OCI-LY7 (cell line): ENCODE measurements around the gene DEXI. TPM values are rescaled to one million over a fixed set of nuclear protein-coding genes. Genes with fewer than 3 reads are reported as not detected.

ENCODE experiments used
- BruUV-seq: library from RNA; stranded (reverse); fragments of 400-500 nt; replicated peaks from 2 replicates; lab custom pipeline; 2021; lab: Mats Ljungman, UMichigan
- CTCF ChIA-PET: fragments of 300-600 bp; sonication (Branson Sonifier 250); formaldehyde crosslinking; loops from one replicate; lab custom pipeline; 2022; ENCODE audit warnings: antibody characterized with exemption; ENCODE audit not compliant: unreplicated experiment; lab: Charles Lee
- POLR2A ChIA-PET: fragments of 300-600 bp; sonication (Branson Sonifier 250); formaldehyde crosslinking; loops from one replicate; lab custom pipeline; 2022; ENCODE audit warnings: antibody characterized with exemption; lab: Charles Lee
- DNase-seq: peaks from one replicate; pipeline ENCODE4 v3.0.0-alpha.2; 2015; ENCODE audit warnings: low spot score
- H2AFZ ChIP-seq: fragments of 200-600 bp; sonication (generic), shearing (Covaris generic); 2 replicates; pipeline ENCODE4 v1.6.1; 2014; ENCODE audit warnings: mild to moderate bottlenecking, antibody characterized with exemption, low read length, moderate library complexity
- H3K27ac ChIP-seq: fragments of 200-600 bp; sonication (generic); 2 replicates; pipeline ENCODE4 v1.5.1; 2014; ENCODE audit warnings: mixed run types, low read depth, mild to moderate bottlenecking, moderate library complexity, low read length, inconsistent platforms; ENCODE audit not compliant: poor library complexity, severe bottlenecking
- H3K36me3 ChIP-seq: fragments of 200-600 bp; sonication (generic); 2 replicates; pipeline ENCODE4 v1.6.1; 2014; ENCODE audit warnings: mild to moderate bottlenecking, antibody characterized with exemption, low read length, moderate library complexity, mixed read lengths; ENCODE audit not compliant: insufficient read depth
- H3K4me1 ChIP-seq: fragments of 200-600 bp; sonication (generic); 2 replicates; pipeline ENCODE4 v1.5.1; 2014; ENCODE audit warnings: mild to moderate bottlenecking, low read length; ENCODE audit not compliant: insufficient read depth, poor library complexity, severe bottlenecking
- H3K4me2 ChIP-seq: fragments of 200-600 bp; sonication (generic); 2 replicates; pipeline ENCODE4 v1.6.1; 2014; ENCODE audit warnings: mild to moderate bottlenecking, low read length
- H3K4me3 ChIP-seq: fragments of 200-600 bp; sonication (generic); 2 replicates; pipeline ENCODE4 v1.5.1; 2014; ENCODE audit warnings: mild to moderate bottlenecking, low read depth, low read length; ENCODE audit not compliant: poor library complexity, severe bottlenecking
- H3K79me2 ChIP-seq: fragments of 200-600 bp; sonication (generic); 2 replicates; pipeline ENCODE4 v1.6.1; 2016; ENCODE audit warnings: low read depth, mild to moderate bottlenecking, low read length, moderate library complexity, mixed read lengths; ENCODE audit not compliant: insufficient read depth
- H3K9me2 ChIP-seq: fragments of 200-600 bp; sonication (generic); 2 replicates; pipeline ENCODE4 v1.6.1; 2016; ENCODE audit warnings: mild to moderate bottlenecking, low read length, mixed read lengths; ENCODE audit not compliant: insufficient read depth
- H3K9me3 ChIP-seq: fragments of 200-600 bp; sonication (generic); 2 replicates; pipeline ENCODE4 v1.6.1; 2014; ENCODE audit warnings: mild to moderate bottlenecking, mixed run types, low read length, mixed read lengths
- H4K20me1 ChIP-seq: fragments of 200-600 bp; sonication (generic); 2 replicates; pipeline ENCODE4 v1.6.1; 2014; ENCODE audit warnings: mild to moderate bottlenecking, antibody characterized with exemption, low read length, moderate library complexity, mixed read lengths; ENCODE audit not compliant: insufficient read depth
- EZH2phosphoT487 ChIP-seq: fragments of 200-600 bp; sonication (generic); IDR thresholded peaks from 2 replicates; pipeline ENCODE4 v1.6.1; 2018; ENCODE audit warnings: low read depth, borderline replicate concordance, mild to moderate bottlenecking, mixed run types, antibody characterized with exemption, low read length, moderate library complexity, mixed read lengths
- intact Hi-C: fragments of 100-400 bp; cut with micrococcal nuclease; formaldehyde crosslinking; loops from one replicate; pipeline ENCODE4 v1.10.0; 2022; ENCODE audit not compliant: unreplicated experiment
- total RNA-seq, 2 experiments: library from RNA; depleted of rRNA in 1 of 2; stranded (reverse); fragments of >200 nt in 1 of 2; shearing (Covaris generic) in 1 of 2; gene quantifications; 2 replicates each; pipeline ENCODE4 v1.2.3, GENCODE V29; 2014 to 2022
- TF ChIP-seq, protein P1 (sequence below): fragments of 200-600 bp; sonication (generic); conservative IDR thresholded peaks from 2 replicates; pipeline ENCODE4 v1.5.1; 2014; ENCODE audit warnings: mild to moderate bottlenecking, antibody characterized with exemption, low read length, moderate library complexity, mixed read lengths

The DEXI gene
- total RNA-seq, 2 experiments from 2014 or later, result 15.1 to 17.6 TPM

- Histone ChIP-seq H2AFZ (no peak overlapping the region), H3K4me1 (peaks cover 71% of the 10 kb centered on the region), H3K4me2 (peak overlapping the region; percentile 77; the same call in 1 of the 2 replicates), H3K36me3 (peaks cover 10% of the 10 kb centered on the region; the same call in 1 of the 2 replicates), H3K9me2 (no peaks in the 10 kb centered on the region), H3K79me2 (peaks cover 76% of the 10 kb centered on the region), H4K20me1 (peaks cover 21% of the 10 kb centered on the region), H3K4me3 (no peak overlapping the region), H3K9me3 (no peaks in the 10 kb centered on the region), H3K27ac (no peak overlapping the region)
- TF ChIP-seq, protein P1, sequence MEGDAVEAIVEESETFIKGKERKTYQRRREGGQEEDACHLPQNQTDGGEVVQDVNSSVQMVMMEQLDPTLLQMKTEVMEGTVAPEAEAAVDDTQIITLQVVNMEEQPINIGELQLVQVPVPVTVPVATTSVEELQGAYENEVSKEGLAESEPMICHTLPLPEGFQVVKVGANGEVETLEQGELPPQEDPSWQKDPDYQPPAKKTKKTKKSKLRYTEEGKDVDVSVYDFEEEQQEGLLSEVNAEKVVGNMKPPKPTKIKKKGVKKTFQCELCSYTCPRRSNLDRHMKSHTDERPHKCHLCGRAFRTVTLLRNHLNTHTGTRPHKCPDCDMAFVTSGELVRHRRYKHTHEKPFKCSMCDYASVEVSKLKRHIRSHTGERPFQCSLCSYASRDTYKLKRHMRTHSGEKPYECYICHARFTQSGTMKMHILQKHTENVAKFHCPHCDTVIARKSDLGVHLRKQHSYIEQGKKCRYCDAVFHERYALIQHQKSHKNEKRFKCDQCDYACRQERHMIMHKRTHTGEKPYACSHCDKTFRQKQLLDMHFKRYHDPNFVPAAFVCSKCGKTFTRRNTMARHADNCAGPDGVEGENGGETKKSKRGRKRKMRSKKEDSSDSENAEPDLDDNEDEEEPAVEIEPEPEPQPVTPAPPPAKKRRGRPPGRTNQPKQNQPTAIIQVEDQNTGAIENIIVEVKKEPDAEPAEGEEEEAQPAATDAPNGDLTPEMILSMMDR, result no peak
- no peak for TF ChIP-seq EZH2phosphoT487
- ChIA-PET CTCF (interaction anchor here (0.8 kb wide), 1 partner anchor 14 kb away, joined by 3 read pairs; no protein-coding TSS in a partner anchor), POLR2A (interaction anchor here (0.7 to 1.8 kb wide), 4 partner anchors 10 to 207 kb away, joined by 3 to 5 read pairs (median 4); partner anchors contain the start of gene NUBP1)
- DNase-seq, result no peak
- no TSS peak for BruUV-seq
- intact Hi-C loops, result loop anchor here (5.0 kb wide), 1 partner anchor 406 kb away; no protein-coding TSS in a partner anchor
Measured at GRCh38 chr16:10951026-10951425, 8.8 kb upstream of the DEXI start.

- DNase-seq, result no peak
- H3K4me1 ChIP-seq, result peaks cover 71% of the 10 kb centered on the region
- no TSS peak for BruUV-seq
- no peaks in the 10 kb centered on the region for H3K9me3 ChIP-seq
- peaks cover 16% of the 10 kb centered on the region for H4K20me1 ChIP-seq
- CTCF ChIA-PET, result interaction anchor here (0.8 kb wide), 1 partner anchor 15 kb away, joined by 3 read pairs; no protein-coding TSS in a partner anchor
- H3K4me2 ChIP-seq, result peak overlapping the region; percentile 77
- peaks cover 77% of the 10 kb centered on the region for H3K79me2 ChIP-seq
- POLR2A ChIA-PET, result interaction anchor here (0.9 to 1.8 kb wide), 5 partner anchors 9 to 306 kb away, joined by 3 to 5 read pairs (median 3); partner anchors contain the start of genes NUBP1 and SOCS1
- no peaks in the 10 kb centered on the region for H3K9me2 ChIP-seq
- H3K36me3 ChIP-seq, result peaks cover 10% of the 10 kb centered on the region; the same call in 1 of the 2 replicates
- TF ChIP-seq EZH2phosphoT487, result no peak
- TF ChIP-seq, protein P1, result no peak
- H3K27ac ChIP-seq, result peak overlapping the region; percentile 73
- H3K4me3 ChIP-seq, result no peak overlapping the region
- intact Hi-C loops, result loop anchor here (5.0 kb wide), 1 partner anchor 407 kb away; no protein-coding TSS in a partner anchor
- H2AFZ ChIP-seq, result no peak overlapping the region
Measured at GRCh38 chr16:10950393-10950792, 8.1 kb upstream of the DEXI start.
